Airway epithelial cell (primary cell): ENCODE data around the gene BANF1. TPM values are rescaled to one million over a fixed set of nuclear protein-coding genes. Genes with fewer than 3 reads are reported as not detected.

Experiments
- total RNA-seq: library from RNA; depleted of rRNA; stranded (reverse); fragments of >200 nt; gene quantifications from 2 replicates; pipeline ENCODE4 v1.2.3, GENCODE V29; 2015

The BANF1 gene
- 120 and 130 TPM in 2 replicates for total RNA-seq

GRCh38 chr11:66001942-66002647, at the start of gene BANF1, which contains the start of gene EIF1AD:
Gene BANF1, plus strand, starts transcription at chr11:66002503. Its CDS starts 748 bp downstream, at chr11:66003251.
Gene EIF1AD, minus strand, starts transcription at chr11:66002157. Its CDS starts 1,768 bp downstream, at chr11:66000389.

GRCh38 chr11:65961267-65962140, 40.8 kb upstream of the BANF1 start, which contains the start of gene SART1:
Gene SART1, plus strand, starts transcription at chr11:65961734. Its CDS starts 47 bp downstream, at chr11:65961781.

GRCh38 chr11:66011785-66012303, 9.5 kb downstream of the BANF1 start, which contains the start of gene CST6:
Gene CST6, plus strand, starts transcription at chr11:66012008. Its CDS starts 37 bp downstream, at chr11:66012045.

GRCh38 chr11:66026017-66026529, 23.8 kb downstream of the BANF1 start, which contains the start of gene CATSPER1:
Gene CATSPER1, minus strand, starts transcription at chr11:66026479. Its CDS starts 100 bp downstream, at chr11:66026379.

GRCh38 chr11:66048547-66049323, 46.4 kb downstream of the BANF1 start, which contains the start of gene GAL3ST3:
Gene GAL3ST3, minus strand, starts transcription at chr11:66049161. Its CDS starts 3,746 bp downstream, at chr11:66045415.

GRCh38 chr11:66051766-66052663, 49.7 kb downstream of the BANF1 start, which contains the start of gene SF3B2:
Gene SF3B2, plus strand, starts transcription at chr11:66052364. Its CDS starts 21 bp downstream, at chr11:66052385.

Other genes with a start within 250 kb of the BANF1 start
- 21.3 and 24.3 TPM in 2 replicates for gene AP5B1, start 221.5 kb upstream of the BANF1 start, total RNA-seq
- 26.4 and 31.0 TPM in 2 replicates for gene OVOL1, start 215.4 kb upstream of the BANF1 start, total RNA-seq
- gene SNX32, start 168.5 kb upstream of the BANF1 start, total RNA-seq, result 0.14 and 0.56 TPM in 2 replicates
- 1,465 and 1,537 TPM in 2 replicates for gene CFL1, start 144.3 kb upstream of the BANF1 start, total RNA-seq
- gene MUS81, start 142.1 kb upstream of the BANF1 start, total RNA-seq, result 23.6 and 28.4 TPM in 2 replicates
- 12.8 and 27.5 TPM in 2 replicates for gene EFEMP2, start 129.7 kb upstream of the BANF1 start, total RNA-seq
- not detected in 2 replicates for gene CTSW, start 122.7 kb upstream of the BANF1 start, total RNA-seq
- 89.0 and 143 TPM in 2 replicates for gene FIBP, start 114.0 kb upstream of the BANF1 start, total RNA-seq
- gene CCDC85B, start 111.8 kb upstream of the BANF1 start, total RNA-seq, result 93.7 and 145 TPM in 2 replicates
- gene FOSL1, start 102.1 kb upstream of the BANF1 start, total RNA-seq, result 63.3 and 87.1 TPM in 2 replicates
- 10.9 and 11.0 TPM in 2 replicates for gene C11orf68, start 83.4 kb upstream of the BANF1 start, total RNA-seq
- 175 and 190 TPM in 2 replicates for gene DRAP1, start 83.1 kb upstream of the BANF1 start, total RNA-seq
- gene TSGA10IP, start 57.0 kb upstream of the BANF1 start, total RNA-seq, result not detected in 2 replicates
- 35.3 and 45.9 TPM in 2 replicates for gene SART1, start 40.8 kb upstream of the BANF1 start, total RNA-seq
- gene EIF1AD, start 346 bp upstream of the BANF1 start, total RNA-seq, result 24.1 and 33.0 TPM in 2 replicates
- gene CST6, start 9.5 kb downstream of the BANF1 start, total RNA-seq, result 8.9 and 9.3 TPM in 2 replicates
- gene CATSPER1, start 24.0 kb downstream of the BANF1 start, total RNA-seq, result 0.42 TPM in 1 of 2 replicates, not detected in the other
- 0.28 TPM in 1 of 2 replicates, not detected in the other for gene GAL3ST3, start 46.7 kb downstream of the BANF1 start, total RNA-seq
- 156 TPM in 2 replicates for gene SF3B2, start 49.9 kb downstream of the BANF1 start, total RNA-seq
- gene PACS1, start 67.8 kb downstream of the BANF1 start, total RNA-seq, result 23.6 and 24.8 TPM in 2 replicates